DOHH2 (cell line): ENCODE data around the gene CDKAL1.
"Not testable (repeated sequence)": the region's sequence is repeated elsewhere in the genome, so short reads cannot be mapped to it uniquely, and the experiment has no call there.

Experiments
- H3F3A ChIP-seq: fragments of 200-600 bp; sonication (generic), shearing (Covaris generic); 2 replicates; pipeline ENCODE4 v1.6.0; 2016; ENCODE audit warnings: antibody characterized with exemption, mild to moderate bottlenecking; ENCODE audit not compliant: control insufficient read depth, insufficient read depth
- H3K27ac ChIP-seq: fragments of 200-600 bp; sonication (generic); 2 replicates; pipeline ENCODE4 v1.5.1; 2014; ENCODE audit warnings: low read depth, mild to moderate bottlenecking, low read length, moderate library complexity
- H3K27me3 ChIP-seq: fragments of 200-600 bp; sonication (generic); 2 replicates; pipeline ENCODE4 v1.6.1; 2014; ENCODE audit warnings: mild to moderate bottlenecking, low read length, mixed read lengths; ENCODE audit not compliant: control insufficient read depth
- H3K36me3 ChIP-seq: fragments of 200-600 bp; sonication (generic); 2 replicates; pipeline ENCODE4 v1.6.1; 2014; ENCODE audit warnings: mild to moderate bottlenecking, low read length, moderate library complexity, mixed read lengths; ENCODE audit not compliant: control insufficient read depth
- H3K4me1 ChIP-seq: fragments of 200-600 bp; sonication (generic); 2 replicates; pipeline ENCODE4 v1.6.1; 2014; ENCODE audit warnings: mild to moderate bottlenecking, low read length, mixed read lengths; ENCODE audit not compliant: control insufficient read depth
- H3K4me2 ChIP-seq: fragments of 200-600 bp; sonication (generic); 2 replicates; pipeline ENCODE4 v1.6.0; 2014; ENCODE audit warnings: mild to moderate bottlenecking, low read length, moderate library complexity
- H3K4me3 ChIP-seq: fragments of 200-600 bp; sonication (generic); 2 replicates; pipeline ENCODE4 v1.5.1; 2014; ENCODE audit warnings: mild to moderate bottlenecking, low read length, mixed read lengths
- H3K79me2 ChIP-seq: fragments of 200-600 bp; sonication (generic); 2 replicates; pipeline ENCODE4 v1.6.1; 2014; ENCODE audit warnings: mild to moderate bottlenecking, low read length, mixed read lengths; ENCODE audit not compliant: control insufficient read depth
- H3K9me2 ChIP-seq: fragments of 200-600 bp; sonication (generic); replicated peaks from 2 replicates; pipeline ENCODE4 v1.6.1; 2014; ENCODE audit warnings: mild to moderate bottlenecking, low read length, mixed read lengths; ENCODE audit not compliant: control insufficient read depth
- H3K9me3 ChIP-seq: fragments of 200-600 bp; sonication (generic); 2 replicates; pipeline ENCODE4 v1.6.1; 2014; ENCODE audit warnings: antibody characterized with exemption, low read length, mixed read lengths; ENCODE audit not compliant: control insufficient read depth, insufficient read depth
- H4K20me1 ChIP-seq: fragments of 200-600 bp; sonication (generic); 2 replicates; pipeline ENCODE4 v1.6.0; 2014; ENCODE audit warnings: low read depth, mild to moderate bottlenecking, antibody characterized with exemption, low read length, moderate library complexity; ENCODE audit not compliant: control insufficient read depth, insufficient read depth
- CTCF ChIP-seq: fragments of 200-600 bp; sonication (generic); IDR thresholded peaks from one replicate; pipeline ENCODE4 v1.5.1; 2014; ENCODE audit warnings: antibody characterized with exemption, mild to moderate bottlenecking, low read depth, low read length; ENCODE audit not compliant: poor library complexity, severe bottlenecking
- EZH2phosphoT487 ChIP-seq: fragments of 200-600 bp; sonication (generic); IDR thresholded peaks from 2 replicates; pipeline ENCODE4 v1.6.1; 2017; ENCODE audit warnings: borderline replicate concordance, mild to moderate bottlenecking, antibody characterized with exemption, low read length, moderate library complexity, mixed read lengths

Gene CDKAL1

GRCh38 chr6:20541382-20541781 is 7.1 kb downstream of the CDKAL1 start:
- Histone ChIP-seq H3K4me1 (no peaks in the 10 kb centered on the region), H3F3A (no peaks in the 10 kb centered on the region), H3K36me3 (peaks cover 50% of the 10 kb centered on the region), H4K20me1 (no peaks in the 10 kb centered on the region), H3K9me3 (no peaks in the 10 kb centered on the region), H3K9me2 (no peaks in the 10 kb centered on the region), H3K4me2 (no peak overlapping the region), H3K27ac (no peak overlapping the region), H3K4me3 (no peak overlapping the region), H3K79me2 (peaks cover 76% of the 10 kb centered on the region), H3K27me3 (no peaks in the 10 kb centered on the region)
- TF ChIP-seq EZH2phosphoT487: no peak
- TF ChIP-seq CTCF: no peak

GRCh38 chr6:20542927-20543602 is 8.8 kb downstream of the CDKAL1 start:
- Histone ChIP-seq H3K9me3 (no peaks in the 10 kb centered on the region), H3K4me3 (no peak overlapping the region), H3K27me3 (no peaks in the 10 kb centered on the region), H3K4me1 (no peaks in the 10 kb centered on the region), H3K79me2 (peaks cover 61% of the 10 kb centered on the region), H3F3A (no peaks in the 10 kb centered on the region), H3K27ac (no peak overlapping the region), H3K9me2 (no peaks in the 10 kb centered on the region), H3K36me3 (peaks cover 53% of the 10 kb centered on the region), H3K4me2 (no peak overlapping the region), H4K20me1 (no peaks in the 10 kb centered on the region)
- TF ChIP-seq CTCF (no peak), EZH2phosphoT487 (no peak)

GRCh38 chr6:20548264-20548663 is 14.0 kb downstream of the CDKAL1 start:
- no peak overlapping the region for H3K4me3 ChIP-seq
- no peaks in the 10 kb centered on the region for H3F3A ChIP-seq
- H3K9me2 ChIP-seq: no peaks in the 10 kb centered on the region
- H3K79me2 ChIP-seq: peaks cover 12% of the 10 kb centered on the region
- H3K27me3 ChIP-seq: no peaks in the 10 kb centered on the region
- H3K27ac ChIP-seq: no peak overlapping the region
- H3K36me3 ChIP-seq: peaks cover 35% of the 10 kb centered on the region
- H3K4me1 ChIP-seq: no peaks in the 10 kb centered on the region
- no peaks in the 10 kb centered on the region for H4K20me1 ChIP-seq
- H3K9me3 ChIP-seq: no peaks in the 10 kb centered on the region
- H3K4me2 ChIP-seq: no peak overlapping the region
- TF ChIP-seq EZH2phosphoT487 (no peak), CTCF (no peak)

- H3K27me3 ChIP-seq, H4K20me1 ChIP-seq, H3K79me2 ChIP-seq, H3K4me2 ChIP-seq, H3K4me1 ChIP-seq, H3K9me3 ChIP-seq, H3K27ac ChIP-seq, H3F3A ChIP-seq, H3K9me2 ChIP-seq, H3K4me3 ChIP-seq: not testable (repeated sequence)
- H3K36me3 ChIP-seq: peaks cover 34% of the 10 kb centered on the region
Observed at GRCh38 chr6:20549398-20549797, 15.1 kb downstream of the CDKAL1 start.
